Measurements from ENCODE around the gene MIER2.

- TF ChIP-seq GFI1B (tag by site-specific recombination; IDR thresholded peaks at IDR 0.05), result no peak
- TF ChIP-seq CTCF (tag by site-specific recombination; IDR thresholded peaks at IDR 0.05), result no peak
- no peak for TF ChIP-seq ZNF561 (tag by site-specific recombination; IDR thresholded peaks at IDR 0.05; ENCODE audit: borderline replicate concordance)
- no peak for TF ChIP-seq ZNF24 (tag by site-specific recombination; IDR thresholded peaks at IDR 0.05)
- TF ChIP-seq KLF9 (tag by site-specific recombination; IDR thresholded peaks at IDR 0.05; ENCODE audit: low read depth), result no peak
- TF ChIP-seq ZNF335 (tag by site-specific recombination; conservative IDR thresholded peaks at IDR 0.05), result no peak
Measured at GRCh38 chr19:334296-335071, 10.1 kb downstream of the MIER2 start.

All from HEK293 (cell line).